SW480 (cell line): ENCODE measurements around the gene FBXO24.
A peak's percentile ranks its signal among the peaks of the same experiment; 100 is the strongest.

Experiments
- DNase-seq: peaks from one replicate; pipeline ENCODE4 v3.0.0-alpha.2; 2016; ENCODE audit warnings: low spot score

The FBXO24 gene

DNA sequence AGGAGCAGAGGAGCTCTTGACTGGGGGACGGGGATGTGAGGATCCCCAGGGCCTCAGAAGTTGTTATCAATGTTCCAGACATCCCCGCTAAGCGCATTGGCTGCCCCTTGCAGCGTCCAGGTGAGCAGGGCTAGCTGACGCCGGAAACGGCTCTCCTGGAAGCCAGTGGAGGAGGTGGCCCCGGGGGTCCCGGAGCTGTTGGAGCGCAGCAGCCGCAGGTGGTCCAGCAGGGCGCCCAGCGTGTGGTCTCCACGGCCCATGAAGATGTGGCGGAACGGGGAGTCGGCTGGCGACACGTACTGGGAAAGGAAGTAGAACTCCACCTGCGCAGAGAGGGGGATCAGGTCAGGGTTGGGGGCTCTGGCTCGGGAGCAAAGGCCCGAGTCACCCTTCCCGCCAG is 34.7 kb downstream of the FBXO24 start:
- DNase-seq: no peak

DNA sequence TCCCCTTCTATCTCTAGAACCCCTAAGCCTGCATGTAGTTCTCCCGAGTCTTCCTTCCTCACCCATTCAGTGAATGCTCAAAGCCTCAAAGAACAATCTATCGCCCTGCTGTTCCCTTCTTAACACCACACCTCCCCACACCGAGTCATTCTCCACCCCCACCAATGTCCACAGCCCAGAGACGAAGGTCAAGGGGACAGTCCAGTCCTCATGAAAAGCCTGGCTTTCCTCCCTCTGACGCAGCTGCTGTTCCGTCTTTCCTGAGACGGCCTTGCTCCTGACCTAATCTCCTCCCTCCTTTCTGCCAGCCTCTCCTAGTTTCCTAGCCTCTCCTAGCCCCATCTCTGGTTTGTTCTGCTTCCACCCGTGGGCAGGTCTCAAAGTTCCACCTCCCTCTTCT is 35.4 kb downstream of the FBXO24 start:
- DNase-seq: no peak

DNA sequence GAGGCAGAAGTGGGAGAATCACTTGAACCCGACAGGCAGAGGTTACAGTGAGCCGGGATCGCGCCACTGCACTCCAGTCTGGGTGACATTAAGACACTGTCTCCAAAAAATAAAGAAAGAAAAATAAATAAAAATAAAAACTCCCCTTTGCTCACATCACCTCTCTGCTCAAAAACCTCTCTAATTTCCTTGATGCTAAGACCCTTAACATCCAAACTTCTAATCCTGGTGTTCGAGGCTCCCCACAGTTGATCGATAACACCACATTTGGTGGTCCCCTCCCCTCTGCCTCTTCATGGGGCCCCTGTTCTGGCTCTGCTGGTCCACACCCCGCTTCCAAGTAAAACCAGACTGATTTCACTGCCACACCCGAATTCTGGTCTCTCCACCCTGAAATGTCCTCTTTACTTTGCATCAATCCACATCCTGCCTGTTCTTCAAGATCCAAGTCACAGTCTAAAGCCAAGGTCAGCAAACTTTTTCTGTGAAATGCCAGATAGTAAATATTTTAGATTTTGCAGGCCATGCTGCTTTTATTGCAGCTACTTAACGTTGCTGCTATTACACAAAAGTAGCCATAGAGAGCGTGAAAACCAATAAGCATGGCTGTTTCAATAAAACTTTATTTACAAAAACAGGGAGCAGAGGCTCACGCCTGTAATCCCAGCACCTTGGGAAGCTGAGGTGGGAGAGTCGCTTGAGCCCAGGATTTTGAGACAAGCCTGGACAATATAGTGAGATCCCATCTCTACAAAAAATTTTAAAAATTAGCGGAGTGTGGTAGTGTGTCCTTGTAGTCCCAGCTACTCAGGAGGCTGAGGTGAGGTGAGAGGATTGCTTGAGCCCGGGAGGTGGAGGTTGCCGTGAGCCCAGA is 38.1 kb downstream of the FBXO24 start:
- DNase-seq: no peak

DNA sequence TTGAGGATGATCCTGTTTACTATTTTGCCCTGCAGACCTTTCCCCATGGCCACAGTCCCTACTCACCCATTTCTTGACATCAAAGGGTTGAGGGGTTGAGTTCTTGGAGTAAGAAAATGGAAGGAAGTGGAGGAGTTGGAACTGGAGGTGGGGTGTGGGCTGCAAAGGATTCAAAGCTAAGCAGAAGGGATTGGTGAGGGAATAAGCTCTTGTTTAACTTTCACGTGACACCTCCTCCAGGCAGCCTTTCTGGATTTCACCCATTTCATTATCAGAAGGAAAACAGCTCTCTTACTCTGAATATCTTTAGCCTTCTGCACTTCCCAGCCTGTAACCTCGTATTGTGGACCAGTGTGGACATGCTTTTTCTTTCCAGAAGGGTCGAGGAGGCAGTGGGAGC is 39.9 kb downstream of the FBXO24 start:
- no peak for DNase-seq

DNA sequence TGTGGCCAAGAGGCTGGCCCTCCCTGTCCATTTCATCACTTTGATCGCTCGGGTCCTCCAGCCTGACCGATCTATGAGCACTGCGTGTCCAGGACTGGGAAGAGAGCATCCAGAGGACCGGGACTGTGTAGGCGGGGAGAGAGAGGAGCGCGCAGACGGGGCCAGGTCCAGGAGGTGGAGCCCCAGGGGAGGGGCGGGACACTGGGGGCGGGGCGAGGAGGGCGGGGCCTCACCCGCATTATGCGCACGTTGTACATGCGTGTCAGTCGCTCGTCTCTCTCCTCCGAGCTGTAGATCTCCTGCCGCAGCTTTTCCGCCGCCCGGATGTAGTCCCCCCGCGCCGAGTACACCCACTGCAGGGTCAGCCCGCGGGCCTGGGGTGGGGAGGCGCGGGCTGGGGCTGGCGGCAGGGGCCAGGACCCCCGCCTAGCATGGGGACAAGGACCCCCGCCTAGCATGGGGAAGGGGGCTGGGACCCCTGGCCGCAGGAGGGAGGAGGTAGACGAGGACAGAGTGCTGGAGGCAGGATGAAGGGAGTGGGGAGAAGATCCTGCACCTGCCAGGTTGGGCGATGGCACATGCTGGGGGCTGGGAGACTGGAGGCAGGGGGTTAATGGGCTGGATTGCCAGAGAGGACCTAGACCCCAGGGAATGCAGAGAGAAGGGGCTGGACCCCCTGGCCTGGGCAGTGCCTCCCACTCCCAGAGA is 40.6 kb downstream of the FBXO24 start:
- peak; percentile 96 for DNase-seq

DNA sequence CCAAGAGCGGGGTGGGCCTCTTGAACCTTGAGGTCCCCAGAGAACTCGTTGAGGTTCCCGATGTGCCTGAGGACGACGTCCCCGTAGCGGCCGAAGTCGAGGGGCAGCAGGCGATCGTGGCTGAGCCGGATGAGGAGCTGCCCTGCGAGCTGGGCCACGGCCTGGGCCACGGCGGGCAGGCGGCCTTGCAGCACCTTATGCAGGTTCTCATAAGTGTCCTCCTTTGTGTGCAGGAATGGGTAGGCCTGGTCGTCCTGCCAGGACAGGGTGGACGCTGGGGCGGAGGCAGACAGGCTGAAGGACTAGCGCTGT is 41.1 kb downstream of the FBXO24 start:
- no peak for DNase-seq

DNA sequence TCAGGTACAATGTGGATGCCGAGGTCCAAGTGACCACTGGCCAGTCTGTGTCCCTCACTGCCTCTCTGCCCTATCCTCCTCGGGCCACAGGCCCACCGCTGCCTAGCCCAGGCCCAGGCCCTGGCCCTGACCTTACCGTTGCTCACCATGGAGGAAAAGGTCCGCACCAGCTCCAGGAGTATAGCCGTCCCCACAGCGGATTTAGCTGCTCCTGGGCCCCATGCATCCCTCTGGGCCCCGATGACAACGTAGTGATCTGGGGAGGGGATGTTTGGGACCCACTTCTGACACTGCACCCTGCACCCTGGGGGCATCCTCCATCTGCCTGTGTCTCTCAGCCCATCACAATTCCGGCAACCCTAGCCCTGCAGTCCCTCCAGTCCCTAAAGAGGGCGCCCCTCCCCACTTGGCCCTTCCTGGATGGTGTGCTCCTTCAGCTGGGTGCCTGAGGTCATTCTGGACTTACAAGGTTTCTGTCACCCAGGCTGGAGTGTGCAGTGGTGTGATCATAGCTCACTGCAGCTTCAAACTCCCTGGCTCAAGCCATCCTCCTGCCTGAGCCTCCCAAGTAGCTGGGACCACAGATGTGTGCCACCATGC is 43.1 kb downstream of the FBXO24 start:
- peak; percentile 63 for DNase-seq

DNA sequence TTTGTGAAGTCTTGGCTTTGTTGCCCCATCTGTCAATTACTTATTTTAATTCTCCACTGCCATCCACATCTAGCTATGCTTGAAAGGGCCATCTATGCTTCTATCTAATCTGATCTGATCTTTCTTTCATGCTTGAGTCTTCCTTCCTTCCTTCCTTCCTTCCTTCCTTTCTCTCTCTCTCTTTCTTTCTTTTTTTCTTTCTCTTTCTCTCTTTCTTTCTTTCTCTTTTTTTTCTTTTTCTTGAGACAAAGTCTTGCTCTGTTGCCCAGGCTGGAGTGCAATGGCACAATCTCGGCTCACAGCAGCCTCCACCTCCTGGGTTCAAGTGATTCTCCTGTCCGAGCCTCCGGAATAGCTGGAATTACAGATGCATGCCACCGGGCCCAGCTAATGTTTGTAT is 43.9 kb downstream of the FBXO24 start:
- no peak for DNase-seq

DNA sequence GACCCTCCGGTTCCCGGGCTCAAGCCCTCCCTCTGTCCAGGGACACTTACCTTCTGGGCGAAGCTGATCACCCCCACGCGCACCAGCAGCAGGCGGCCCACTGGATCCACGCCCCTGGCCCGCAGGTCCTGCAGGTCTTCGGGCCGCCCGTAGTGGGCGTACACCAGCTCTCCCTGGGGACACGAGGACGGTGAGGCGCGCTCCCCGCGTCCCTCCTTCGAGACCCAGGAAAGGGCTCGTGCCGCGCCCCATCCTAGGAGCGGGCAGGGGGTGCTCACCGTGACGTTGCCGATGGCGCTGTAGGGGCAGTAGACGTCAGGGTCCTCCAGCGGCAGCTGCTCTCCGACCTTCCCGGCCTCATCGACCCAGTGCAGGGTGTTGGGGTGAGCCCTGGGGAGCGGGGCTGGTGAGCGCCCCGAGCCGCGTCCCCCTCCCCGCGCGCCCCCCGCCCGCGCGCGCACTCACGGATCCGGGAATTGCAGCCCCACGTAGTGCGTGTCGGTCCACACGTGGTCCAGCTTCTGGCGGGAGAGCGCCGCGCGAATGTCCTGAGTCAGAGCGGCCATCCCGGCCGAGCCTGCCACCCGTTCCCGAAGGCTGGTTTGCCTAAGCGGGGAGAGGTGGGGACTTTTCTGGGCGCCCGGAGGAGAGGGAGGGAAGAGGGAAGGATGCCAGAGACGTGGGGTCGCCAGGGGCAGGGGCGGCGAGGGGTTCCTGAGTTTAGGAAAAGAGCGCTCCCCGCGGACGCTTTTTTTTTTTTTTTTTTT is 47.0 kb downstream of the FBXO24 start:
- peak; percentile 84 for DNase-seq

DNA sequence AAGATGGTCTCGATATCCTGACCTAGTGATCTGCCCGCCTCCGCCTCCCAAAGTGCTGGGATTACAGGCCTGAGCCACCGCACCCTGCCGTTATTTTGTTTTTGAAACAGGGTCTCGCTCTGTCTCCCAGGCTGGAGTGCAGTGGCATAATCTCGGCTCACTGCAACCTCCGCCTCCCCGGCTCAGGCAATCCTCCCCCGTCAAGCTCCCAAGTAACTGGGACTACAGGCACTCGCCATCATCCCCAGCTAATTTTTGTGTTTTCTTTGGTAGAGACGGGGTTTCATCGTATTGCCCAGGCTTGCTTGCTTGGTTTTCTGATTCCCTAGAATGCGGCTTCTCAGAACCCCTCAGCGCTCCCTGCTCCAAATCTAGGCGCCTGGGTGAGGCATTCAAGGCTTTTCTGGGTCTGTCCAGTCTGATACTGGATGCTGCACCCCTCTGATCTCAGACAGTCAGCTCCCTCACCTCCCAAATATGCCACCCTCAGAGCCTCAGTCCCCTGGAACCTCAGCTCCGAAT is 53.9 kb downstream of the FBXO24 start:
- DNase-seq: no peak

DNA sequence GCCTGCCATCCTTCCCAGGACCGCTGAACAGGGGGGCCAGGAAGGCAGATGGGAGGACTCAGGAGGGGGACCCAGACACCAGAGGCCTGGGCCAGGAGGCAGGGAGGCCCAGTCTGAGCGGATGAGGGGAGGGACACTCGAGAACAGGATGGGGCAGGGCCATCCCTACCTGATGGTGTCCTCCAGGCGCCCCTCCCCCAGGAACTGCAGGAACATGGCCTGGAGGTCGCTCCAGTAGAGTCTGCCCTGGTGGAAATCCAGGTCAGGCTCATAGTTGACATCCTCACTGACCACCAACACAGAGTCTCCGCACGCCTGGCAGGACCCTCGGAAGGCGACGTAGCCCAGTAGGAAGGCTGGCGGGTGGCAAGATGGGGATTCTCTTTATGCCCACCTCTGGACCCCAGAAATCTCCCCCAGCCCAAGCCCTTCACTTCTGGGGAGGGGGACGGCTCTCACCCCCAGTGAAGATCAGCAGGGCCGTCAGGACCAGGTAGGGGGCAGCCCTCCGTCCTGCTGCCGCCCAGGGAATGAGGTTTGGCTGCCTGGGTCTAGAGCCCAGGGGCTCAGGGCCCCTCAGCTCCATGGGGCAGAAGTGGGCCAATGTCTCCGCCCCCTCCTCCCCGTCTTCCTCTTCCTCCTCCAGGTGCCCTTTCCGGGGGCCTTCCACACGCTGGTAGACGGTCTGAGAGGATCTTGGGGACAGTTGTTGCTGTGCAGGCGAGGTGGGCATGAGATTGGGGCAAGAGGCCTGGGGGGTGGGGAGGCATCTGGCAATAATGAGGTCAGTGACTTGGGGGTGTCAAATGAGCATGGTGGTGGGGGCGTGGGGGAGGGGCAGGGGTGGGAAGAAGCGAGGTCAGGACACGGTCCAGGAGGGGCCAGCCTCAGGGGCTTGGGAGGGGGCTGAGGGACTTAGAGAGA is 54.7 kb downstream of the FBXO24 start:
- DNase-seq: no peak

DNA sequence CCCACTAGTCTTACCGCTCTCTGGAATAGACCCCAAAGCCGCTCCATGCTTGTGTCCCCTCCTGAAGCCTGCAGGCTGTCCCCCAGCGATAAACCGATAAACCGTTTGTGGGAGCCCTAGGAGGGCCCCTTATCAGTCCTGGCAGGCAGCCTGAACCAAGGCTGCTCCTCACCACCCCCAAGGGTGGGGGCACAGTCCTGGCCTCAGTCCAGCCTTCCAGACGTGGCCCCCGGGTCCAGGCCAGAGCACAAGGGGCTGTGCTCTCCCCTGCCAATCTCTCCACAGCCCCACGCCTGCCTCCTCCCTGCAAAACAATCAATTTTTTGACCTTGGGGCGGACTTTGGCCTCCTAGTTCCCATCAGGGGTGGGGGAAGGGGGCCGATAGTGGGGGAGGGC is 55.3 kb downstream of the FBXO24 start, which contains the start of gene TFR2:
Gene TFR2, minus strand, starts transcription at position 90 of the 397 bp plus-strand sequence. Its CDS starts 43 bp downstream, at position 47.
- DNase-seq: no peak

DNA sequence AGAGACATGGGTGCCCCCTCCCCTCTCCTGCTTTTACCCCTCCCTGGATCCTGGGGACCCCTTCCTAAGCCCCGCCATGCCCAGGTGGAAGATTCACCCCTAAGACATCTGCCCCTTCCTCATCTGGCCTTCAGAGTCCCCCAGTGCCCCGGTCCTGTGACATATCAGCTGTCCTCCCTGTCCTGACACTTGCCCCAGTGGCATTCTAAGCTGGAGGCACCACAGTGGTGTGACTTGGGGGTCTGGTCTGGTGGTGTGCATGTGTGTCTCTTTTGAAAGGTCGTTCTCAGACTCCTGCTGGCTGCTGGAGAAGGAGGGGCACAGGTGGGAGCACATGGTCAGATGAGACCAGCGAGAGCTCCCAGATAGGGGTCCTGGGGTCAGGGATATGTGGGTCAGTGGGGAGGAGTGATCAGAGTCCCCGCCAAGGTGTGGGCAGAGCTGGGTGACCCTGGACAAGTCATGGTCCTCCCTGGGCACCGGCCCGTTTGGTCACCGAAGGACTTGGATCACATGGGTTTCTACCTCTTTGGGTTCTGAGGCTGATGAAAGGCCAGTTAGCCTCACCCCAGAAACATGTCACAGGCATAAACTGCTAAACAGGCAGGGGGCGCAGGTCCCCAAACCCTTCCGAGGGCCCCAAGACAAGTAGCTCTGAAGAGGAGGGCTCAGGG is 55.9 kb downstream of the FBXO24 start:
- no peak for DNase-seq

DNA sequence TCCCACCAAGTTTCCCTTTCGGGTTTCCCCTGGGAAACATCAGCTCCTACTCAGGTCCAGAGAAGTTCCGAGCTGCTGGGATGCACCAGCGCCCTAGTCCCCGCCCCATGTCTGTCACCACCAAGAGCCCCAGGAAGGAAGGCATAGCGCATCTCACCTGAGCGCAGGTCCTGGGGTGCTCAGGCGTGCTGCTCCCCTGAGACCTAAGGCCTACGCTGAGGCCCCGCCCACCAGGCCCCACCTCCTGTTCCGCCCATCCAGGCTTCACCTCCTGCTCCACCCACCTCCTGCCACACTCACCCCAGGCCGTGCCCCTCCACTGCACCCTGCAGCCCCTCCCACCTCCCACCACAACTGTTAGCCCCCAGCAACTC is 56.4 kb downstream of the FBXO24 start:
- DNase-seq: no peak

DNA sequence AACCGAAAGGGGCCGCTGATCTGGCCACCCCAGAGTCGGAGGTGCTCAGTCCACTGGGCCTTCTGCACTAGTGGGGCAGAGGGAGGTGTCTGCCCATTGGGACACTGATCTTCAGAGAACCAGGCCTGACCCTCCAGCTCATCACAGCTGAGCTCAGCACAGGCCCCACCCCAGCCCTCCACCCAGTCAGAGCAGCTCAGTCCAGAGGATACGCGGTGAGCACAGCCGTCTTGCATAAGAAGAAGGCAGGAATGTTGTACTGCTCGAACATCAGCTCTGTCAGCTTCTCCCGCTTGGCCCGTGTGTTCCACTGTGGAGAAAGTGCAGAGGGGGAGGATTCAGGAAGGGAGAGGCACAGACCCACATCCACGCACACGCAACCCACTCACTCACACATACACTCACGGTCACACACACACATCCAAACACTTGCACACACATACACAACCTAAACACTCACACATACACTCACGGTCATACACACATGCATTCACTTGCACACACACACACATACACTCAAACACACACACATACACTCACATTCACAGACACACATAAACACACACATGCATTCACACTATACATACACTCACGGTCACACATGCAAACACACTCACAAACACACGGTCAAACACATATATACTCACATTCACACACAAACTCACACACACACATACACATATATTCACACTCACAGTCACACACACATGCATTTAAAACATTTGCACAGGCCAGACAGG is 63.9 kb downstream of the FBXO24 start:
- no peak for DNase-seq
